Thyroid gland (tissue), 4 donors: ENCODE results near the gene SDC3. TPM values are rescaled to one million over a fixed set of nuclear protein-coding genes. Genes with fewer than 3 reads are reported as not detected.

Experiments
- DNase-seq, 2 donors: peaks; one replicate each; pipeline ENCODE4 v3.0.0-alpha.2; 2019
- H3K27ac ChIP-seq, 3 donors: fragments of 200-600 bp; sonication (generic); 1 replicate in 2 of 3; 2 replicates in 1 of 3; pipeline ENCODE4 v1.5.1; 2016 to 2019; ENCODE audit warnings: mild to moderate bottlenecking in 1 of 3, moderate library complexity in 1 of 3
- H3K27me3 ChIP-seq: fragments of 200-600 bp; sonication (generic); one replicate; pipeline ENCODE4 v1.5.1; 2019
- H3K36me3 ChIP-seq, 2 donors: fragments of 200-600 bp; sonication (generic); one replicate each; pipeline ENCODE4 v1.5.1; 2016 to 2019
- H3K4me1 ChIP-seq, 2 donors: fragments of 200-600 bp; sonication (generic); one replicate each; pipeline ENCODE4 v1.5.1; 2017 to 2019
- H3K4me3 ChIP-seq, 3 donors: fragments of 200-600 bp; sonication (generic); replicated peaks in 1 of 3; 1 replicate in 2 of 3; 2 replicates in 1 of 3; pipeline ENCODE4 v1.5.1; 2016; ENCODE audit warnings: mild to moderate bottlenecking in 1 of 3
- H3K9me3 ChIP-seq: fragments of 200-600 bp; sonication (generic); one replicate; pipeline ENCODE4 v1.5.1; 2017
- CTCF ChIP-seq, 6 experiments: fragments of 200-600 bp in 3 of 6; fragments of 450-650 bp in 3 of 6; sonication (generic) in 3 of 6; IDR thresholded peaks; one replicate each; pipeline ENCODE4 v1.5.1; 2016 to 2019; ENCODE audit warnings: antibody characterized with exemption in 6 of 6, mild to moderate bottlenecking in 2 of 6, inconsistent platforms in 1 of 6, moderate library complexity in 1 of 6
- POLR2A ChIP-seq, 2 donors: fragments of 450-650 bp; IDR thresholded peaks; one replicate each; pipeline ENCODE4 v1.6.1; 2017; ENCODE audit warnings: antibody characterized with exemption in 2 of 2, mild to moderate bottlenecking in 2 of 2, moderate library complexity in 1 of 2
- WGBS, 2 donors: methylation state at CpG; one replicate each; pipeline ENCODE4 v1.1.5; 2017; 5-methylcytosine and 5-hydroxymethylcytosine counted together
- intact Hi-C: fragments of 100-400 bp; cut with DNase I; formaldehyde crosslinking; loops from one replicate; pipeline ENCODE4 v1.15.1; 2023
- total RNA-seq, 4 donors: library from RNA; depleted of rRNA; stranded (reverse); fragments of >200 nt; gene quantifications; one replicate each; pipeline ENCODE4 v1.2.3, GENCODE V29; 2016

Gene SDC3
- total RNA-seq, 4 donors from 2014 or later = 13.2 to 19.5 (median 15.9) TPM

DNA sequence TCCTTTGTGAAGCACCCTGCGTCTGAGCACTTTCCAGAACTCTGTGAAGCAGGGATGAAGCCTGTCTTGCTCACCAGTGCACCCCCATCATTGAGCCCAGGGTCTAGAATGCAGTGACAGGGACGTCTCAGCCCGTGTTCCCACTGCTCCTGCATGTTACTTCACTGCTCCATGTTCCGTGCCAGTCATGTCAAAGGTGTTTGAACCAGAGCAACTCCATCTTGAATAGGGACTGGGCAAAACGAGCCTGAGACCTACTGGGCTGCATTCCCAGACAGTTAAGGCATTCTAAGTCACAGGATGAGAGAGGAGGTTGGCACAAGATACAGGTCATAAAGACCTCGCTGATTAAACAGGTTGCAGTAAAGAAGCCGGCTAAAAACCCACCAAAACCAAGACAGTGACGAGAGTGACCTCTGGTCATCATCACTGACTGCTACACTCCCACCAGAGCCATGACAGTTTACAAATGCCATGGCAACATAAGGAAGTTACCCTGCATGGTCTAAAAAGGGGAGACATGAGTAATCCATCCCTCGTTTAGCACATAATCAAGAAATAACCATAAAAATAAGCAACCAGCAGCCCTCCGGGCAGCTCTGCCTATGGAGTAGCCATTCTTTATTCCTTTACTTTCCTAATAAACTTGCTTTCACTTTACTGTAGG is 63.2 kb downstream of the SDC3 start:
- DNase-seq = no peak
- Histone ChIP-seq H3K27me3 (no peaks in the 10 kb centered on the region), H3K36me3 (no peaks in the 10 kb centered on the region), H3K9me3 (no peaks in the 10 kb centered on the region), H3K4me3 (no peak overlapping the region), H3K27ac (no peak overlapping the region), H3K4me1 (peaks cover 0 to 6% of the 10 kb centered on the region in 2 donors)
- no peak for TF ChIP-seq CTCF (IDR thresholded peaks at IDR 0.05)
- TF ChIP-seq POLR2A (IDR thresholded peaks at IDR 0.05) = no peak
- intact Hi-C loops = no loop called here
- WGBS, 2 donors = 68 to 71% methylated on average over 10 of the region's 10 CpGs

GRCh38 chr1:30844631-30845030 is 63.9 kb downstream of the SDC3 start:
- 53 to 69% methylated on average over 5 of the region's 5 CpGs for WGBS, 2 donors
- peaks cover 0 to 6% of the 10 kb centered on the region in 2 donors for H3K4me1 ChIP-seq

GRCh38 chr1:30842697-30843354 is 65.7 kb downstream of the SDC3 start:
- peaks cover 0 to 6% of the 10 kb centered on the region in 2 donors for H3K4me1 ChIP-seq
- DNase-seq = no peak
- no peaks in the 10 kb centered on the region for H3K27me3 ChIP-seq
- H3K9me3 ChIP-seq = no peaks in the 10 kb centered on the region
- WGBS, 2 donors = 70 to 81% methylated on average over 7 of the region's 7 CpGs
- intact Hi-C loops = no loop called here
- H3K27ac ChIP-seq = no peak overlapping the region
- H3K4me3 ChIP-seq = no peak overlapping the region
- no peak for TF ChIP-seq POLR2A (IDR thresholded peaks at IDR 0.05)
- TF ChIP-seq CTCF (IDR thresholded peaks at IDR 0.05) = no peak
- H3K36me3 ChIP-seq = no peaks in the 10 kb centered on the region

More at GRCh38 chr1:30844631-30845030, 63.9 kb downstream of the SDC3 start:
- TF ChIP-seq POLR2A (IDR thresholded peaks at IDR 0.05) (no peak), CTCF (IDR thresholded peaks at IDR 0.05) (no peak)
- Histone ChIP-seq H3K27ac (no peak overlapping the region), H3K36me3 (no peaks in the 10 kb centered on the region), H3K9me3 (no peaks in the 10 kb centered on the region), H3K27me3 (no peaks in the 10 kb centered on the region), H3K4me3 (no peak overlapping the region)
- intact Hi-C loops = no loop called here
- no peak for DNase-seq

GRCh38 chr1:30840904-30841598 is 67.5 kb downstream of the SDC3 start:
- Histone ChIP-seq H3K27ac (no peak overlapping the region), H3K27me3 (no peaks in the 10 kb centered on the region), H3K4me1 (peaks cover 0 to 6% of the 10 kb centered on the region in 2 donors), H3K9me3 (no peaks in the 10 kb centered on the region), H3K36me3 (no peaks in the 10 kb centered on the region), H3K4me3 (no peak overlapping the region)
- intact Hi-C loops = no loop called here
- WGBS, 2 donors = 33 to 35% methylated on average over 10 of the region's 10 CpGs
- TF ChIP-seq CTCF (IDR thresholded peaks at IDR 0.05) (no peak), POLR2A (IDR thresholded peaks at IDR 0.05) (no peak)
- peak; percentile 65 to 66 for DNase-seq
